Osteocyte (in vitro differentiated cells): ENCODE results near the gene AP4B1. TPM values are rescaled to one million over a fixed set of nuclear protein-coding genes. Genes with fewer than 3 reads are reported as not detected.

Experiments
- DNase-seq: peaks from one replicate; pipeline ENCODE4 v3.0.0; 2021; ENCODE audit warnings: mixed read lengths; ENCODE audit not compliant: unreplicated experiment; ENCODE audit errors: extremely low spot score
- H3K27ac Mint-ChIP-seq: one replicate; pipeline ENCODE4 v1.8.0; 2021; ENCODE audit warnings: mild to moderate bottlenecking, mixed read lengths; ENCODE audit not compliant: unreplicated experiment
- H3K27me3 Mint-ChIP-seq: one replicate; pipeline ENCODE4 v1.8.0; 2021; ENCODE audit warnings: mixed read lengths; ENCODE audit not compliant: unreplicated experiment
- H3K36me3 Mint-ChIP-seq: one replicate; pipeline ENCODE4 v1.8.0; 2021; ENCODE audit warnings: mixed read lengths; ENCODE audit not compliant: unreplicated experiment
- H3K4me1 Mint-ChIP-seq: one replicate; pipeline ENCODE4 v1.8.0; 2021; ENCODE audit warnings: mixed read lengths; ENCODE audit not compliant: unreplicated experiment
- H3K4me3 Mint-ChIP-seq: one replicate; pipeline ENCODE4 v1.8.0; 2021; ENCODE audit warnings: mild to moderate bottlenecking, moderate library complexity, mixed read lengths; ENCODE audit not compliant: unreplicated experiment
- H3K9me3 Mint-ChIP-seq: one replicate; pipeline ENCODE4 v1.8.0; 2021; ENCODE audit warnings: mixed read lengths; ENCODE audit not compliant: unreplicated experiment
- CTCF ChIP-seq: fragments of 200-600 bp; sonication (generic); IDR thresholded peaks from 2 replicates; pipeline ENCODE4 v1.5.0; 2021; ENCODE audit warnings: antibody characterized with exemption, mild to moderate bottlenecking, moderate library complexity
- total RNA-seq: library from RNA; stranded (reverse); gene quantifications from 2 replicates; pipeline ENCODE4 v1.2.1, GENCODE V29; 2021

The AP4B1 gene
- total RNA-seq, 1 donor from 2014 or later: 19.7 TPM

GRCh38 chr1:113916974-113917373 lies 12.4 kb upstream of the AP4B1 start:
- H3K4me1 Mint-ChIP-seq: peaks cover 11% of the 10 kb centered on the region
- H3K9me3 Mint-ChIP-seq: no peaks in the 10 kb centered on the region
- H3K36me3 Mint-ChIP-seq: peaks cover 4% of the 10 kb centered on the region
- H3K4me3 Mint-ChIP-seq: no peak overlapping the region
- peaks cover 3% of the 10 kb centered on the region for H3K27me3 Mint-ChIP-seq
- DNase-seq: no peak
- no peak overlapping the region for H3K27ac Mint-ChIP-seq
- no peak for TF ChIP-seq CTCF

GRCh38 chr1:113913887-113914664 lies 9.5 kb upstream of the AP4B1 start:
- Mint-ChIP-seq H3K4me3 (no peak overlapping the region), H3K27me3 (no peaks in the 10 kb centered on the region), H3K9me3 (no peaks in the 10 kb centered on the region), H3K4me1 (peaks cover 11% of the 10 kb centered on the region), H3K27ac (no peak overlapping the region), H3K36me3 (peaks cover 9% of the 10 kb centered on the region)
- no peak for TF ChIP-seq CTCF
- DNase-seq: no peak

GRCh38 chr1:113913312-113913668 lies 8.7 kb upstream of the AP4B1 start:
- no peak for DNase-seq
- Mint-ChIP-seq H3K36me3 (peaks cover 9% of the 10 kb centered on the region), H3K27me3 (no peaks in the 10 kb centered on the region), H3K27ac (peak overlapping the region; percentile 48), H3K4me3 (no peak overlapping the region), H3K9me3 (no peaks in the 10 kb centered on the region), H3K4me1 (peaks cover 11% of the 10 kb centered on the region)
- no peak for TF ChIP-seq CTCF

- no peak for TF ChIP-seq CTCF
- no peak for DNase-seq
- H3K4me3 Mint-ChIP-seq: no peak overlapping the region
- no peaks in the 10 kb centered on the region for H3K9me3 Mint-ChIP-seq
- H3K27me3 Mint-ChIP-seq: no peaks in the 10 kb centered on the region
- H3K4me1 Mint-ChIP-seq: peaks cover 11% of the 10 kb centered on the region
- peaks cover 9% of the 10 kb centered on the region for H3K36me3 Mint-ChIP-seq
- peak overlapping the region; percentile 48 for H3K27ac Mint-ChIP-seq
These were observed 8.2 kb upstream of the AP4B1 start for GRCh38 chr1:113912594-113913311.

- no peak for DNase-seq
- TF ChIP-seq CTCF: no peak
- Mint-ChIP-seq H3K4me3 (peak overlapping the region; percentile 90), H3K27me3 (no peaks in the 10 kb centered on the region), H3K9me3 (no peaks in the 10 kb centered on the region), H3K4me1 (peaks cover 21% of the 10 kb centered on the region), H3K27ac (peak overlapping the region; percentile 94), H3K36me3 (peaks cover 10% of the 10 kb centered on the region)
These were observed 849 bp upstream of the AP4B1 start for GRCh38 chr1:113905435-113905861.
